ENCODE results near the gene VRK1.

DNA sequence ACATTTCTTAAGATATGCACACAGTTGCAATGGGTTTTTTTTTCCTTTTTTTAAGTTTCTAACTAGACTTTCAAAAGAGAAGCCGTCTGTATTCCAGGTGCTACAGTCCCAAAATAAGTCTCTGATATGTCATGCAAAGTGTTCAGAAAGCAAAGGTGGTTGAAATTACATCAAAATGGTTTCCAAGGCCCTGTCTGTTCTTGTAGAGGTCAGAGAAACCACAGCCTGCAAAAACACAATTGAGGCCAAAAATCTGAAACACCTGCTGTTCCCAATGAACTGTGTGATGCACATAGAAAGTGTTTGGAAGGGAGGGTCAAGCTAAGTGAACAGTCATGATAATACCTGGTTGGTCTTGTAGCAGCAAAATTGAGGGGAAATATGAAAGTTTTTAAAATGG, 91.0 kb downstream of the VRK1 start:
- no peak for TF ChIP-seq POLR2A (IDR thresholded peaks at IDR 0.05)
- TF ChIP-seq, protein P1, sequence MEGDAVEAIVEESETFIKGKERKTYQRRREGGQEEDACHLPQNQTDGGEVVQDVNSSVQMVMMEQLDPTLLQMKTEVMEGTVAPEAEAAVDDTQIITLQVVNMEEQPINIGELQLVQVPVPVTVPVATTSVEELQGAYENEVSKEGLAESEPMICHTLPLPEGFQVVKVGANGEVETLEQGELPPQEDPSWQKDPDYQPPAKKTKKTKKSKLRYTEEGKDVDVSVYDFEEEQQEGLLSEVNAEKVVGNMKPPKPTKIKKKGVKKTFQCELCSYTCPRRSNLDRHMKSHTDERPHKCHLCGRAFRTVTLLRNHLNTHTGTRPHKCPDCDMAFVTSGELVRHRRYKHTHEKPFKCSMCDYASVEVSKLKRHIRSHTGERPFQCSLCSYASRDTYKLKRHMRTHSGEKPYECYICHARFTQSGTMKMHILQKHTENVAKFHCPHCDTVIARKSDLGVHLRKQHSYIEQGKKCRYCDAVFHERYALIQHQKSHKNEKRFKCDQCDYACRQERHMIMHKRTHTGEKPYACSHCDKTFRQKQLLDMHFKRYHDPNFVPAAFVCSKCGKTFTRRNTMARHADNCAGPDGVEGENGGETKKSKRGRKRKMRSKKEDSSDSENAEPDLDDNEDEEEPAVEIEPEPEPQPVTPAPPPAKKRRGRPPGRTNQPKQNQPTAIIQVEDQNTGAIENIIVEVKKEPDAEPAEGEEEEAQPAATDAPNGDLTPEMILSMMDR (IDR thresholded peaks at IDR 0.05), result no peak

Data from stomach (tissue), 4 donors.